ENCODE results near the gene TNS3. TPM values are rescaled to one million over a fixed set of nuclear protein-coding genes. Genes with fewer than 3 reads are reported as not detected.
"Not testable (repeated sequence)": the region's sequence is repeated elsewhere in the genome, so short reads cannot be mapped to it uniquely, and the experiment has no call there.

The TNS3 gene
- total and polyA plus RNA-seq, 5 donors from 2014 or later: 1.4 TPM; not detected in 4

DNA sequence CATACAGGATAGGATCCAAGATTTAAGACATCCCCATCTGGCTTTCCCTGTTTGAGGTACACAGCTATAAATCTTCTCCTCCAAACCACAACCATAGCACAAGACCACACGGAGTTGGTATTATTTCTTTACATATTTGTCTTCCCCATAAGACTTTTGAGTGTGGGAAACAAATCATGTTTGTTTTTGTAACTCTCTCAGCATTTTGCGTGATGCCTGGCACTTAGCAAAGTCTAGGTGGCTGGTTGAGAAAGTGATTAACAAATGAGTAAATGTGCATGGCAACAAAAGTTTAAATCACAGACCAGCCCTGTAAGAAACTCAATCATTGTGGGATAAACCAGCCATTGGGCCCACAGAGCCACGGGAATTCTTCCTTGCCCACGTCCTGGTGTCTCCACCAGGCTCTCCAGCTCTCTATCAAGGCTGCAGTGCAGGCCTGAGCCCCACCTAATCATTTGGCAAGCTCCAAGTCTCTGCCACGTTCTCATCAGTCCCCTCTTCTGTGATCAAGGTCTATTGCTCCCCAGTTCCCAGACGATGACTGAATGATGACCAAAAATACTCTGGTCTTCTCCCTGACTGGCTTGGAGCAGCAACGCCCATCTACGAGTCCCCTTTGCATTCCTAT, 317.8 kb downstream of the TNS3 start:
- H3K4me3 ChIP-seq (ENCODE audit: low read depth, low read length): no peak overlapping the region
- no peaks in the 10 kb centered on the region for H3K36me3 ChIP-seq (ENCODE audit: control insufficient read depth, insufficient read depth, low read length)
- Mint-ChIP-seq H3K27me3 (no peaks in the 10 kb centered on the region), H3K27ac (no peak overlapping the region), H3K9me3 (peaks cover 0 to 5% (median 1%) of the 10 kb centered on the region in 7 donors), H3K36me3 (no peaks in the 10 kb centered on the region), H3K4me1 (no peaks in the 10 kb centered on the region), H3K4me3 (no peak overlapping the region)
- H3K9me3 ChIP-seq (ENCODE audit: control insufficient read depth in 2 of 2, low read length in 2 of 2): no peaks in the 10 kb centered on the region
- H3K27me3 ChIP-seq (ENCODE audit: control insufficient read depth, insufficient read depth, low read length): no peaks in the 10 kb centered on the region
- H3K27ac ChIP-seq (ENCODE audit: insufficient read depth, low read length, poor library complexity, severe bottlenecking): no peak overlapping the region
- H3K4me1 ChIP-seq (ENCODE audit: control insufficient read depth, insufficient read depth, low read length, poor library complexity, severe bottlenecking): no peaks in the 10 kb centered on the region
- DNase-seq (no peak), ATAC-seq (ENCODE audit: low read depth in 2 of 2) (no peak)

DNA sequence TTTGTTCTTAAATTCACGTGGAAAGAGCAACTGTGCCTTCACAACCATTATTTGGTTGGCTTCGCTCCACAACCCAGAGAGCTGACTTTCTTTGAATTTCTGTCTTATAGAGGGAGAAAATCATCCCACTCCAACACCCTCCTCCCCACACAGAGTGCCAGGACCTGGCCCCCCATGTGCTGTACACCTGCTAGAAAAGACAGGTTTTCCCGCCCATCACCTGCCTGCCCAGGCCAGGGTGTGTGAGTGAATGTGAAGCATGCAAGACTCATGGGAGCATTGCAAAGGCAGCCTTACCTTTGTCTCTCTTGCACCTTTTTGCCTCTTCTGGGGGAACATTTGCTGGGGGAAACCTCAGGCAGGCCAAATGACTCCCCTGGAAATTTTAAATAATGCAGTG, 319.0 kb downstream of the TNS3 start:
- no peak for ATAC-seq (ENCODE audit: low read depth in 2 of 2)
- peaks cover 10% of the 10 kb centered on the region for H3K27me3 Mint-ChIP-seq
- no peak overlapping the region for H3K27ac Mint-ChIP-seq
- Histone ChIP-seq H3K36me3 (ENCODE audit: control insufficient read depth, insufficient read depth, low read length) (no peaks in the 10 kb centered on the region), H3K4me3 (ENCODE audit: low read depth, low read length) (no peak overlapping the region), H3K4me1 (ENCODE audit: control insufficient read depth, insufficient read depth, low read length, poor library complexity, severe bottlenecking) (no peaks in the 10 kb centered on the region), H3K9me3 (ENCODE audit: control insufficient read depth in 2 of 2, low read length in 2 of 2) (no peaks in the 10 kb centered on the region), H3K27ac (ENCODE audit: insufficient read depth, low read length, poor library complexity, severe bottlenecking) (no peak overlapping the region), H3K27me3 (ENCODE audit: control insufficient read depth, insufficient read depth, low read length) (no peaks in the 10 kb centered on the region)
- no peaks in the 10 kb centered on the region for H3K36me3 Mint-ChIP-seq
- no peak for DNase-seq
- peaks cover 0 to 5% (median 1%) of the 10 kb centered on the region in 7 donors for H3K9me3 Mint-ChIP-seq
- H3K4me3 Mint-ChIP-seq: no peak overlapping the region
- no peaks in the 10 kb centered on the region for H3K4me1 Mint-ChIP-seq

DNA sequence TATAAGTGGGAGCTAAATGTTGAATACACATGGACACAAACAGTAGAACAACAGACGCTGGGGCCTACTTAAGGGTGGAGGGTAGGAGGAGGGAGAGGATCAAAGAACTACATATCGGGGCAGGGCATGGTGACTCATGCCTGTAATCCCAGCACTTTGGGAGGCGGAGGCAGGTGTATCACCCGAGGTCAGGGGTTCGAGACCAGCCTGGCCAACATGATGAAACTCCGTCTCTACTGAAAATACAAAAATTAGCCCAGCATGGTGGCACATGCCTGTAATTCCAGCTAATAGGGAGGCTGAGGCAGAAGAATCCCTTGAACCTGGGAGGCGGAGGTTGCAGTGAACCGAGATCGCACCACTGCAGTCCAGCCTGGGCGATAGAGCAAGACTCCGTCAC, 319.8 kb downstream of the TNS3 start:
- H3K9me3 ChIP-seq (ENCODE audit: control insufficient read depth in 2 of 2, low read length in 2 of 2); H3K27ac ChIP-seq (ENCODE audit: insufficient read depth, low read length, poor library complexity, severe bottlenecking); DNase-seq; H3K4me1 ChIP-seq (ENCODE audit: control insufficient read depth, insufficient read depth, low read length, poor library complexity, severe bottlenecking); H3K36me3 Mint-ChIP-seq; ATAC-seq (ENCODE audit: low read depth in 2 of 2); H3K27me3 ChIP-seq (ENCODE audit: control insufficient read depth, insufficient read depth, low read length); H3K4me1 Mint-ChIP-seq; H3K4me3 Mint-ChIP-seq; H3K4me3 ChIP-seq (ENCODE audit: low read depth, low read length); H3K9me3 Mint-ChIP-seq; H3K36me3 ChIP-seq (ENCODE audit: control insufficient read depth, insufficient read depth, low read length); H3K27ac Mint-ChIP-seq: not testable (repeated sequence)
- peaks cover 17% of the 10 kb centered on the region for H3K27me3 Mint-ChIP-seq

DNA sequence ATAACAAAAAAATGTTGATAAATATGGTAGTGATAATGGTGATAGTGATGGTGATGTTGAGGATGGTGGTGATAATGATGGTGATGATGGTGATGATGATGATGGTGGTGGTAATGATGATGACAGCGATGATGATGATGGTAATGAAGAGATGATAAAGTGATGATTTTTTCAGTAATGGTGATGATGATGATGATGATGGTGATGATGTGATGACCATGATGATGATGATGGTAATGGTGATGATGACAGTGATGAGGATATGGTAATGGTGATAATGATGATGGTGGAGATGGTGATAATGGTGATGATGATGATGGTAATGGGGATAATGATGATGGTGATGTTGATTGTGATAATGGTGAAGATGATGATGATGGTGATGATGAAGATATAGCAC, 321.6 kb downstream of the TNS3 start:
- Mint-ChIP-seq H3K27ac (no peak overlapping the region), H3K27me3 (peaks cover 17% of the 10 kb centered on the region)
- no peak for ATAC-seq (ENCODE audit: low read depth in 2 of 2)

DNA sequence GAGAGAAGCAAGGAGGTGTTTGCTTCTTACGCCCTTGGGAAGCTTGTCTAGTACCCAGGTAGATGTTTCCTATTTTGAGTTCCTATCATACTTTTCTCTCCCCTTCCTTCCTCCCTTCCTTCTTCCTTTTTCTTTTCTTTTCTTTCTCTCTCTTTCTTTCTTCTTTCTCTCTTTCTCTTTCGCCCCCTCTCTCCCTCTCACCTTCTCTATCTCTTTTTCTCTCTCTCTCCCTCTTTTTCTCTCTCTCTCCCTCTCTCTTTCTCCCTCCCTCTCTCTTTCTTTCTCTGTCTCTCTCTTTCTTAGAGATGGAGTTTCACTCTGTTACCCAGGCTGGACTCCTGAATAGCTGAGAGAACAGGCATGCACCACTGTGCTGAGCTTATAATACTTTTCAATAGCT, 322.2 kb downstream of the TNS3 start:
- H3K4me3 Mint-ChIP-seq: no peak overlapping the region
- H3K27me3 Mint-ChIP-seq: peaks cover 17% of the 10 kb centered on the region
- no peak overlapping the region for H3K4me3 ChIP-seq (ENCODE audit: low read depth, low read length)

More for the DNA sequence above, 321.6 kb downstream of the TNS3 start:
- H3K36me3 ChIP-seq (ENCODE audit: control insufficient read depth, insufficient read depth, low read length): no peaks in the 10 kb centered on the region
- H3K4me3 Mint-ChIP-seq: no peak overlapping the region
- no peaks in the 10 kb centered on the region for H3K36me3 Mint-ChIP-seq
- no peaks in the 10 kb centered on the region for H3K4me1 ChIP-seq (ENCODE audit: control insufficient read depth, insufficient read depth, low read length, poor library complexity, severe bottlenecking)
- H3K27me3 ChIP-seq (ENCODE audit: control insufficient read depth, insufficient read depth, low read length): no peaks in the 10 kb centered on the region
- no peak overlapping the region for H3K27ac ChIP-seq (ENCODE audit: insufficient read depth, low read length, poor library complexity, severe bottlenecking)
- no peaks in the 10 kb centered on the region for H3K4me1 Mint-ChIP-seq
- H3K9me3 ChIP-seq (ENCODE audit: control insufficient read depth in 2 of 2, low read length in 2 of 2): no peaks in the 10 kb centered on the region
- DNase-seq: no peak
- peaks cover 0 to 7% (median 1%) of the 10 kb centered on the region in 7 donors for H3K9me3 Mint-ChIP-seq
- H3K4me3 ChIP-seq (ENCODE audit: low read depth, low read length): no peak overlapping the region

DNA sequence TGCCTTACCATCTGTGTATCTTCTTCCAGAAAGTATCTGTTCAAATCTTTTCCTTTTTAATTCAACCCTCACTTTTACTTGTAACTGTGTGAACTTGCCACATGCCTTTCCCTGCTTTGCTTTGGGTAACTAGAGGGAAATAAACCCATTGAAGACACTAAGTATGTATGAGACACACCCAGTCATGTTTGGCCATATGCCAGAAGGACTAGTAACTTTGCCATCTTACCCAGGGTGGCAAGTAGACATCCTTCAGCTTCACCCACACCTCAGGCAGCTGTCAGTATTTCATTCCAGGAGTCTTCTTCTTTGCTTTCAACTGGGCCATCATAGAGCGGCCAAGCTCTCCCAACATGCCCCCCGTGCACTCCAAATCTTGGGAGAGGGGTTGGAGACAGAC, 323.1 kb downstream of the TNS3 start:
- Histone ChIP-seq H3K36me3 (ENCODE audit: control insufficient read depth, insufficient read depth, low read length) (no peaks in the 10 kb centered on the region), H3K27me3 (ENCODE audit: control insufficient read depth, insufficient read depth, low read length) (no peaks in the 10 kb centered on the region), H3K9me3 (ENCODE audit: control insufficient read depth in 2 of 2, low read length in 2 of 2) (no peaks in the 10 kb centered on the region), H3K27ac (ENCODE audit: insufficient read depth, low read length, poor library complexity, severe bottlenecking) (no peak overlapping the region), H3K4me3 (ENCODE audit: low read depth, low read length) (no peak overlapping the region), H3K4me1 (ENCODE audit: control insufficient read depth, insufficient read depth, low read length, poor library complexity, severe bottlenecking) (peaks cover 8% of the 10 kb centered on the region)
- DNase-seq: no peak
- Mint-ChIP-seq H3K4me3 (no peak overlapping the region), H3K9me3 (peaks cover 0 to 7% (median 1%) of the 10 kb centered on the region in 7 donors), H3K27ac (no peak overlapping the region), H3K27me3 (peaks cover 19% of the 10 kb centered on the region), H3K36me3 (no peaks in the 10 kb centered on the region), H3K4me1 (peaks cover 0 to 5% (median 1%) of the 10 kb centered on the region in 4 donors)
- no peak for ATAC-seq (ENCODE audit: low read depth in 2 of 2)

More for the DNA sequence above, 322.2 kb downstream of the TNS3 start:
- Mint-ChIP-seq H3K4me1 (peaks cover 0 to 1% (median under 1%) of the 10 kb centered on the region in 4 donors), H3K36me3 (no peaks in the 10 kb centered on the region), H3K9me3 (peaks cover 0 to 7% (median 1%) of the 10 kb centered on the region in 7 donors), H3K27ac (no peak overlapping the region)
- ATAC-seq (ENCODE audit: low read depth in 2 of 2) (no peak), DNase-seq (no peak)
- no peaks in the 10 kb centered on the region for H3K4me1 ChIP-seq (ENCODE audit: control insufficient read depth, insufficient read depth, low read length, poor library complexity, severe bottlenecking)
- H3K36me3 ChIP-seq (ENCODE audit: control insufficient read depth, insufficient read depth, low read length): no peaks in the 10 kb centered on the region
- H3K9me3 ChIP-seq (ENCODE audit: control insufficient read depth in 2 of 2, low read length in 2 of 2): no peaks in the 10 kb centered on the region
- no peak overlapping the region for H3K27ac ChIP-seq (ENCODE audit: insufficient read depth, low read length, poor library complexity, severe bottlenecking)
- H3K27me3 ChIP-seq (ENCODE audit: control insufficient read depth, insufficient read depth, low read length): no peaks in the 10 kb centered on the region

DNA sequence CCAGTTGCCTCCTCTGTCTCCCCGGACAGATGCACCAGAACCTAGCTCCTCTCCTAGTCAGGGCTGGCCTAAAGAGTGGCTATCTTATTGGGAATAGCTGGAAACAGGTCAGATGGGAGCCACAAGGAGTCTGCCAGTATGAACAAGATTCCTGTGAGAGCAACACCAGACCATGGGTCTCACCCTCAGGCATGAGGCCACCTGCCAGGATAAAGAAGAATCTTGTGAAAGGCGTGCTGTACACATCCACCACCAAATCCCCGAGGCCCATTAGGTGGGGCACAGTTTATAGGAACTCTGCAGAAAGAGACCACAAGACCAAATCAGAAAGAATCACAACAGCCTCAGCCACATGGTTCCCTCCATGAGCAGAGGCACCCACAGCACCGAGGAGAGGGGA, 325.9 kb downstream of the TNS3 start:
- H3K27ac Mint-ChIP-seq: no peak overlapping the region
- H3K9me3 Mint-ChIP-seq: peaks cover 0 to 7% (median 3%) of the 10 kb centered on the region in 7 donors
- H3K9me3 ChIP-seq (ENCODE audit: control insufficient read depth in 2 of 2, low read length in 2 of 2): no peaks in the 10 kb centered on the region
- H3K27me3 ChIP-seq (ENCODE audit: control insufficient read depth, insufficient read depth, low read length): no peaks in the 10 kb centered on the region
- peaks cover 0 to 6% (median 1%) of the 10 kb centered on the region in 4 donors for H3K4me1 Mint-ChIP-seq
- peaks cover 30% of the 10 kb centered on the region for H3K27me3 Mint-ChIP-seq
- ATAC-seq (ENCODE audit: low read depth in 2 of 2): no peak
- H3K36me3 Mint-ChIP-seq: no peaks in the 10 kb centered on the region
- no peak for DNase-seq
- no peak overlapping the region for H3K4me3 Mint-ChIP-seq
- no peak overlapping the region for H3K4me3 ChIP-seq (ENCODE audit: low read depth, low read length)
- peaks cover 10% of the 10 kb centered on the region for H3K4me1 ChIP-seq (ENCODE audit: control insufficient read depth, insufficient read depth, low read length, poor library complexity, severe bottlenecking)
- no peaks in the 10 kb centered on the region for H3K36me3 ChIP-seq (ENCODE audit: control insufficient read depth, insufficient read depth, low read length)
- no peak overlapping the region for H3K27ac ChIP-seq (ENCODE audit: insufficient read depth, low read length, poor library complexity, severe bottlenecking)

DNA sequence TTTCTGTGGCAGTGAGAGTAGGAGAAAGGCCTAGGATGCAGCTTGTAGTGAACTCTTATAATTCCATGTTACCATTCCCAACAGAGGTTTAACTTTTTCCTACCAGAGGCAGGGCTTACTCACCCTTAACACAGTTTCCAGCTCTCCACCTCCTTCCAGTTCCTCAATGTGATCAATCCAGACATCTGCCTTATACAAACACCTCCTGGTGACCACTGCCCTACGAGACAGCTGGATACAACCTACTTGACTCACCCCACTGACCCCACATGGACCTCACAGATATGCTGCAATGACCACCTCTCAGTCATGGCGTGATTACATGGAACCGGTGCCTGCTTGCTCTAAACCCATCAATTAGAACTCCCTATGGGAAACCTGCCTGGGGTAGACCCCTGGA, 326.5 kb downstream of the TNS3 start:
- Histone ChIP-seq H3K9me3 (ENCODE audit: control insufficient read depth in 2 of 2, low read length in 2 of 2) (no peaks in the 10 kb centered on the region), H3K4me3 (ENCODE audit: low read depth, low read length) (no peak overlapping the region), H3K36me3 (ENCODE audit: control insufficient read depth, insufficient read depth, low read length) (no peaks in the 10 kb centered on the region), H3K27ac (ENCODE audit: insufficient read depth, low read length, poor library complexity, severe bottlenecking) (no peak overlapping the region), H3K27me3 (ENCODE audit: control insufficient read depth, insufficient read depth, low read length) (no peaks in the 10 kb centered on the region), H3K4me1 (ENCODE audit: control insufficient read depth, insufficient read depth, low read length, poor library complexity, severe bottlenecking) (peaks cover 10% of the 10 kb centered on the region)
- ATAC-seq (ENCODE audit: low read depth in 2 of 2) (no peak), DNase-seq (no peak)
- Mint-ChIP-seq H3K9me3 (peaks cover 0 to 6% (median 3%) of the 10 kb centered on the region in 7 donors), H3K4me1 (peaks cover 0 to 6% (median 1%) of the 10 kb centered on the region in 4 donors), H3K4me3 (no peak overlapping the region), H3K27ac (no peak overlapping the region), H3K36me3 (no peaks in the 10 kb centered on the region), H3K27me3 (peaks cover 30% of the 10 kb centered on the region)

All from CD4-positive, CD25-positive, alpha-beta regulatory T cell (primary cell).